ENCODE measurements around the gene SLIT3.
"Not testable (repeated sequence)": the region's sequence is repeated elsewhere in the genome, so short reads cannot be mapped to it uniquely, and the experiment has no call there.

SLIT3 gene

DNA sequence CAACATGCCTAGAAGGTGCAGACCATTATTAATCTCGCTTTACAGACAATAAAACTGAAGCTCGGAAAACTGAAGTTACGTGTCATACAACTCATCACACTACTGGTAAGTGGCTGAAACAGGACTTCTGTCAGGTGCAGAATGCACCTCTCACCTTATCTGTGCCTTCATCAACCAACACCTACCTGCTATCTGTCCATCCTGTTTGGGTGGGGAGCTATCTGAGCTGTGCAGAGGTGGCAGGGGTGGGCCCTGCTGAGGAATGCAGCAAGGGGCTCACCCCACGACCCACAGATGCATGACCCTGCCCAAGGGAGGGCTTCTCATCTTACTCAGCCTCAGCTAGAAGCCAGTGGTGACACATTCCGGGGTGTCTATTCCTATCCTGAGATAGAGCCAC lies 81.6 kb downstream of the SLIT3 start:
- DNase-seq (ENCODE audit: low read depth in 2 of 2) = no peak

DNA sequence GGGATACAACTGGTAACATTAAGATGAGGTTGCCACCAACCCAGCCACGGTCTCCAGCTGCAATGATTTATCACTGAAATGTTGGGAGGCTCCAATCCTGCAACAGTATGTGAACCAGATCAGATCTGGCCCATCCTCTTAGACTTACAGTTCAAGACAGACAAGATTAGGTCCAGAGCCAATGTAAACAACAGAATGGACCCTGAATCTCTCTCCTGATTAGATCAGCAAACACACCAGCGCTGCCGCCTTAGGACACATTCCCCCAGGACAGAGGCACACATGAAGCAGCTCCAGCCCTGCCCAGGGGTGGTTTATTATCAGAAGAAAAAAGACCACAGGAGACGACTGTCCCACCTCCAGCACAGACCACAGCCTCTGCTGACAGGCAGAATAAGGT lies 82.1 kb downstream of the SLIT3 start:
- DNase-seq (ENCODE audit: low read depth in 2 of 2) = no peak

- DNase-seq (ENCODE audit: low read depth in 2 of 2) = no peak
These were observed 82.8 kb downstream of the SLIT3 start for GRCh38 chr5:169218176-169218575.

GRCh38 chr5:169216866-169217265 lies 84.1 kb downstream of the SLIT3 start:
- no peak for DNase-seq (ENCODE audit: low read depth in 2 of 2)

DNA sequence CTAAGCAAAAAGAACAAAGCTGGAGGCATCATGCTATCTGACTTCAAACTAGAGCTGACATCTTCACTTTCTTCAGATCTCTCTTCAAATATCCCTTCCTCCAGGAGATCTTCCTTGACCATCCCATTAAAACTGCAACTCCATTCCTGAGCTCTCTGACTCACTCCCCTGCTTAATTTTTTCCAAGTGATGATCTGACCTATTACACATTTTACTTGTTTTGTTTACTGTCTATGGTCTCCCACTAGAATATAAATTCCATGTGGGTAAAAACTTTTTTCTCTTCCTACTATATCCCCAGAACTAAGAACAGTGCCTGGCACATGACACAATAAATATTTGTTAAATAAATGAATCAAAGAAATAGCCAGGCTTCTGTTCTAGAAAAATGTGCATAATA lies 87.5 kb downstream of the SLIT3 start:
- no peak for DNase-seq (ENCODE audit: low read depth in 2 of 2)

DNA sequence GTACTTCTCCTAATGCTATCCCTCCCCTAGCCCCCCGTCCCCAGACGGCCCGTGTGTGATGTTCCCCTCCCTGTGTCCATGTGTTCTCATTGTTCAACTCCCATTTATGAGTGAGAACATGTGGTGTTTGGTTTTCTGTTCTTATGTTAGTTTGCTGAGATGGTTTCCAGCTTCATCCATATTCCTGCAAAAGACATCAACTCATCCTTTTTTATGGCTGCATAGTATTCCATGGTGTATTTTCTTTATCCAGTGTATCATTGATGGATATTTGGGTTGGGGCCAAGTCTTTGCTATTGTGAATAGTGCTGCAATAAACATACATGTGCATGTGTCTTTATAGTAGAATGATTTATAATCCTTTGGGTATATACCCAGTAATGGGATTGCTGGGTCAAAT lies 89.2 kb downstream of the SLIT3 start:
- DNase-seq (ENCODE audit: low read depth in 2 of 2) = not testable (repeated sequence)

DNA sequence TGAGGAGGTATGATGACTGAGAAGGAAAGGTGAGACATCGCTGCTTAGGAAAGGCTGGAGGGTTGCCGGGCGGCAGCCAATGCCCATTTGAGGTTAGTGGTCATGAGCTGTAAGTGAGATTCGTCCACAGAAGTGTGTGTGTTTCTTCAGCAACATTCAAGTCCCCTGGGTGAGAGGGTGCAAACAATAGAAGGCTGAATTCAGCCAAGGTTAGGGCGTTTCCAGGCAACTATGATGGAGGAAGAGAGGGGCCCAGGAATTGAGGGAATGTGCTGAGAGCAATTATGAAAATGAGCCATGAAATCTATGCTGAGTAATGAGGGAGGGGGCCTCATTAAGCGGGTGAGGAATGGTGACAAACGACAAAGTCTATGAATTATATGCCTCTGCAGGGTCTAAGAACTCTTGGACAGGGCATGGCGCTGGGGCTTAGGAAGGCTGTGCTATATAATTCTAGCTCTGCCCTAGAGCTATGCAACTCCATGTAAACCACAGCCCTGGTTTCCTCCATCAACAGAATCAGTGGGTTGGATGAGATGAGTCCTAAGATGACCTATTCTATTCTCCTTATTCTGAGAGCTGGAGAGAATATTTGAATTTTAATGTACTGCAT lies 96.0 kb downstream of the SLIT3 start:
- no peak for DNase-seq (ENCODE audit: low read depth in 2 of 2)

DNA sequence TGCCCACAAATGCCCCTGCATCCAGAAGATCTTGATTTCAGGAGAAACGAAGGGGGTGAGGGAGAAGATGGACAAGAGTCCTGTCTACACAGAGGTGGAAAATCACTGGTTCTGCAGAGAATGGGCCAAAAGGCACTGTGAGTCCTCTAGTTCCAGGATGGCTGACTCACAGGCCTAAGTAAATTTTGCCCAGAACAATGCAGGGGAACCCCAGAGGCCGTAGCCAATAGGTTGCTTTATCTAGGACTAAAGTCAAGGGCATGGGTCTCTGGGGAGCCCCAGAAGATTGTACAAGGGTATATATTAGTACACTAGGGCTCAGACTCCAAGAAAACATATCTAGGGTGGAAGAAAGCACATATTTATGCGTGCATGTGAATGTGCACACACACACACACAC lies 98.0 kb downstream of the SLIT3 start:
- DNase-seq (ENCODE audit: low read depth in 2 of 2) = no peak

DNA sequence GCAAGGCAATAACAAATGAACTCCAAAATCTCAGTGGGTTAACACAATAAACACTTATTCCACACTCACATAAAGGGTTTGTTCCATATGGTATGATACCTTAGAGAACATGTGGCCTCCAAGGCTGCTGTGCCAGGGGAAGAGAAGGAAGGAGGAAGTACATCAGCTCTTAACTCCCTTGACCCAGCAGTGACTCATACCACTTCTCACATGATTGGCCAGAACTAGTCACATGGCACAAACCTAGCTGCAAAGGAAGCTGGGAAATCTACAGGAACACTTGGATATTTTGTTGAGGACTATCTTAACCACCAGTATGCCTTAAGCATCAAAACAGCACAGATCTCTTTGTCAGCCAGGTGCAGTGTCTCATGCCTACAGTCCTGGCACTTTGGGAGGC lies 99.3 kb downstream of the SLIT3 start:
- DNase-seq (ENCODE audit: low read depth in 2 of 2) = no peak

GRCh38 chr5:169200125-169200778 lies 100.7 kb downstream of the SLIT3 start:
- no peak for DNase-seq (ENCODE audit: low read depth in 2 of 2)

- DNase-seq (ENCODE audit: low read depth in 2 of 2) = no peak
These were observed 103.6 kb downstream of the SLIT3 start for GRCh38 chr5:169197343-169197742.

DNA sequence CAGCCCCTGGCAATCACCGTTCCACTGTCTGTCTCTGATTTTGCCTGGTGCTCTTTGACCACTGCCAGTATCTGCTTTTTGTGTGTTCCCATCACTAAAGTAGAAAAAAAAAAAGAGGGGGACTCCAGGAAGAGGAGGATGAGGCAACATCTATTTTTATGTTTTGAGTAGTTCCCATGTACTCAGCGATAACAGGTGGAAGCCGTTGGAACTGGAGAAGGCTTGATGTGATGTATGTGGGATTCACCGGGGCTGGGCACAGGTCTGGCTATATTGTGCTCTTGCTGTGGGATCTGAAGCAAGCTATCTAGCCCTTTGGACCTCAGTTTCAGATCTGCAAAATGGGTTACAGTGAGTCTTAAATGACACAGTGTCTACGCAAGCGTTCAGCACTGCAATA lies 104.9 kb downstream of the SLIT3 start:
- DNase-seq (ENCODE audit: low read depth in 2 of 2) = no peak

DNA sequence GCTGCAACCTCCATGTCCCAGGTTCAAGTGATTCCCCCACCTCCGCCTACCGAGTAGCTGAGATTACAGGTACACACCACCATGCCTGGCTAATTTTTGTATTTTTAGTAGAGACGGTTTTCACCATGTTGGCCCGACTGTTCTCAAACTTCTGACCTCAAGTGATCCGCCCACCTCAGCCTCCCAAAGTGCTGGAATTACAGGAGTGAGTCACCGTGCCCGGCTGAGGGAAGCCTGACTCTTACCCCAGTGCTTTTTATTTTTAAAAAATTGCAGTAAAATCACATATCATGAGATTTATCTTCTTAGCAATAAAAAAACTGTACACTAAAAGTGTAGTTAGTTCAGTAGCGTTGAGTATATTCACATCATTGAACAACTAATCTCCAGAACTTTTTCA lies 105.3 kb downstream of the SLIT3 start:
- DNase-seq (ENCODE audit: low read depth in 2 of 2) = no peak

DNA sequence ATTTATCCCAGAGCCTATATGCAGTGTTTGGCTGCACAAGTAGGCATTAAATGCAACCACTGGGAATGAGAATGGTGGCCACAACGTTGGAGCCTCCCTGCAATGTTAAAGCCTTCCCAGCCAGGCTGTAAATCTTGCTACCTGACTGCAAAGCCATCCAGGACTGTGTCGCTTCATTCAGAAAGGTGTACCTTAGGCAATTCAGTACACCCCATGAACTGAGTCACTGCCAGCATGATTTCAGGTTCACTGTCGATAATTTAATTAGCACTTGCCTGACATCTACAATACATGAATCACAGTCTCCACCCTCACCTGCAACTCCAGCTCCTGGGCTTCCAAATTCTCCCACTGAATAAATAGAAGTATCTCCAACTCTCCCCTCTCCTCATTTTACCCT lies 108.4 kb downstream of the SLIT3 start:
- no peak for DNase-seq (ENCODE audit: low read depth in 2 of 2)

- DNase-seq (ENCODE audit: low read depth in 2 of 2) = no peak
These were observed 110.1 kb downstream of the SLIT3 start for GRCh38 chr5:169190849-169191248.

DNA sequence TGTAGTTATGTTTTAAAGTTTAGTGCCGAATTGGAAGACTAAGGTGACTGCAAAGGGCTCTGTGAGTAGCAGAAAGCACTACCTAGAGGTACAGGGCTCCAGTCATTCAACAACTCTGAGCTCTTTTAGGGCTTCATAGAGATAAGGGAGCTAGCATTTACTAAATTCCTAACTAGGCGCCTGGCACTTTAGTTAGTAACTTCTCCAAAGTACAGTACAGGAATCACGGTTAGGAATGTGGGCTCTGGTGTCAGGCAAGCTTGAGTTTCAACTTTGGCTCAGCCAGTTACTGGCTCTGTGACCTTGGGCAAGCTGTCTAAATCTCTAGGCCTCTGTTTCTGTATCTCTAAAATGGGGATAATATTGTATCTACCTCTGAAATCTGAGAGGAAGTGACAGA lies 115.3 kb downstream of the SLIT3 start:
- DNase-seq (ENCODE audit: low read depth in 2 of 2) = no peak

DNA sequence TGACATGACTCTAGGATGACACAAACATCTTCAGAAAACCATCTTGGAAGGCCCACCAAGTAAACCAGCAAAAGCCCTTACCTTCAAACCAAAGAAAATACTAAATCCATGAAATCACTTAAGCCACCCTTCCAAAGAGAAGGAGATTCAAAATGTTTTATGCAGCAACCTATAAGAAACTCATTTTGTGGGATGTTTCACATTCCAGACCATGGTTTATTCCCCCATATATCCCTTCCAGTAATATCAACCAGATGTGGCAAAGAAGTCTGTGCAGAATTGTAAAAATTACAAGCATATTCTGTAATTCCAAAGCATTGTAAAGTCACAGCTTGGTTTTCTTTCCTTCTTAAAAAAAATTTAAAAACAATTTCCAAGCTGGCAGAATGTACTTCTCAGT lies 117.4 kb downstream of the SLIT3 start:
- no peak for DNase-seq (ENCODE audit: low read depth in 2 of 2)

DNA sequence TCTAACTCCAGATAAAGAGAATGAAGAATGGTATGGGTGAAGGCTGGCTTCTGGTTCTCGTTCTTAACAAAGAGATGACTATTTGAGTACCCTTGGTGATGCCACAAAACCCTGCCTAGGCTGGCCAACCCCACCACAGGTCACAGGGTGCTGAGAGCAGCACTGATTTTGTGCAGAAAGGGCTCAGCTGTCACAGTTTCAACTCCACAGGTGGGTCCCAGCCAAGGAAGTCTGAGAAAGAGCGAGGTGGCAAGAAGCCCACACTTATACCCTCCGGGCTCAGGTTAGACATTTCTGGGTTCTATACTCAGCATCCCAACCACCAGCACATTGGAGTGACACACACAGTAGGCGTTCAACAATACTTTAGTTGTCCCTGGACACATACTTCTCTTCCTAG lies 118.1 kb downstream of the SLIT3 start:
- DNase-seq (ENCODE audit: low read depth in 2 of 2) = no peak

DNA sequence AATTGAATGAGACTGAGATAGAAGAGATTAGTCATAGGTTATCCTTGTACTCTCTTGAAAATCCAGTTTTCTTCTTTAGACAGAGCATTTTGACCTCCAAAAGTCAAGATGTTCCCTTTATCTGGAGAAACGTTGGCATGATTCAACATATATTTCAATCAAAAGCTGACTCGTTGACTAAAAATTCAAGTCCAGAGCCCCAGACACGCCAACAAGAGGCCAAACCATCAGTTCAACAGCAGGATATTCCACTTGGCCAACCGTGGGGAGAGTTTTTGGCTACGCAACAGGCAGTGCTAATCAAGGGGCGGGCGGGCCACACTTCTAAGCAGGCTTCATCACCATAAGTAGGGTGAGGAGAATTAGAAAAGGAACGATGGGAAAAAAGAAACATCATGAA lies 119.1 kb downstream of the SLIT3 start:
- DNase-seq (ENCODE audit: low read depth in 2 of 2) = no peak

DNA sequence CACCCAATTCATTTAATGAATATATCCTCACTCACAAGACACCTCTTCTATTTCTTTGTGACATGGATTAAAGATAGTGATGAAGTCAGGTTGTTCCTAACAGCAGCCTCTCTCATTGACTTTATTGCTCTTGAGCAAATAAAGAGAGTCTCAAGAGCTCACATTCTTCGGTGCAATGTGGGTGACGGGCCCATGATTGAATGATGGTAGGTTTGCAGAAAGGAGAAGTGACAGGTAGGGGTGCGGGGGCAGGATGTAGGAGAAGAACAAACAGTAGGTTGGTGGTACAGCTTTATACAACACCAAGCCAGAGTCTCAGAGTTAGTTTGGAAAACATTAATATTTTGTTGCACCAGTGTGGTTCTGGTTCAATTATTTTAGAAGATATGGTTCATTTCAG lies 122.2 kb downstream of the SLIT3 start:
- no peak for DNase-seq (ENCODE audit: low read depth in 2 of 2)

DNA sequence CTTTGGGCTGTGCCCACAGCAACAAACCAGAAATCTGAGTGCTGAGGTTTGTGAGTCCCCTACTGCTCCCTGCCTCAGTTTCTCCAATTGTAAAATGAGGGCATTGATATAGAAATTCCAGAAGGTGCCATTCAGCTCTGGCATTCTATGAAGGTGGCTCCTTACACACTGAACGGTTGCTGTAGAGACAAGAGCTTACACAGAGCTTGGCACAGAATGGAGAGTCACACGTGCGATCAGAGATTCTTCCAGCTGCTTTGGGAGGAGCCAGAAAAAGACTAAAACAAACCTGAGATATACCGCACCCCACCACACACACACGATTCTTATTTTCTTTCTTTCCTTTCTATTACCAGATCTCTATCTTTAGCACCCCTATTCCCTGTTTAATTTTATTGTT lies 122.7 kb downstream of the SLIT3 start:
- DNase-seq (ENCODE audit: low read depth in 2 of 2) = no peak

GRCh38 chr5:169176709-169177694 lies 123.9 kb downstream of the SLIT3 start:
- DNase-seq (ENCODE audit: low read depth in 2 of 2) = no peak

DNA sequence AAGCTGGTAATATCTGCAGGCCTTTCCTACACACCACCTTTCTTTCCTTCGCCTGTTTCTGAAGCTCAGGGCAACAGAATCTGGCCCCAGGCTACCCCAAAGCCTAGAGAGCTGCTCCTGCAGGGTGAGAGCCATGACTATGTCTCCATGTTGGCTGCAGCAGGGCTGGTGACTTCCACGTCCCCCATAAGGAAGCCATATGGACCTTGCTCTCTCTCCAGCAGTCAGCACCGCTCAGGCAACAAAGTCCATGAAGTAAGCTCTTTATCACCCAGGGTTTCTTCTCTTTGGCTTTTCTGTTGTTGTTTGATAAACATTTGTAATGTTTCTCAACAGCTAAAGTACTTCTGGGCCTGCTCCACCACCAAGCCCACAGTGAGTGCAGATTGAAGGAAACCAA lies 125.2 kb downstream of the SLIT3 start:
- no peak for DNase-seq (ENCODE audit: low read depth in 2 of 2)

Data from stimulated activated CD4-positive, alpha-beta T cell treated with anti-CD3 and anti-CD28 coated beads, Interleukin-12 subunit alpha, Interleukin-12 subunit beta, amount 100 ng/mL, for 24 hours (primary cell).